Ascending aorta (tissue), 2 donors: Measurements from ENCODE around the gene FN1. TPM values are rescaled to one million over a fixed set of nuclear protein-coding genes. Genes with fewer than 3 reads are reported as not detected.

Experiments
- DNase-seq, 2 donors: peaks; one replicate each; pipeline ENCODE4 v3.0.0-alpha.2; 2019; ENCODE audit warnings: low spot score in 2 of 2
- H3K27ac ChIP-seq, 2 donors: fragments of 200-600 bp; sonication (generic); one replicate each; pipeline ENCODE4 v1.5.1; 2016 to 2017; ENCODE audit warnings: mild to moderate bottlenecking in 1 of 2
- H3K27me3 ChIP-seq: fragments of 200-600 bp; sonication (generic); one replicate; pipeline ENCODE4 v1.5.1; 2017
- H3K36me3 ChIP-seq, 2 donors: fragments of 200-600 bp; sonication (generic); one replicate each; pipeline ENCODE4 v1.5.1; 2016
- H3K4me1 ChIP-seq, 2 donors: fragments of 200-600 bp; sonication (generic); one replicate each; pipeline ENCODE4 v1.5.1; 2016 to 2017; ENCODE audit warnings: mild to moderate bottlenecking in 1 of 2
- H3K4me3 ChIP-seq, 2 donors: fragments of 200-600 bp; sonication (generic); one replicate each; pipeline ENCODE4 v1.5.1; 2016 to 2017; ENCODE audit warnings: mild to moderate bottlenecking in 1 of 2
- H3K9me3 ChIP-seq, 2 donors: fragments of 200-600 bp; sonication (generic); one replicate each; pipeline ENCODE4 v1.5.1; 2016
- CTCF ChIP-seq, 3 experiments: fragments of 200-600 bp in 2 of 3; fragments of 450-650 bp in 1 of 3; sonication (generic) in 2 of 3; IDR thresholded peaks; one replicate each; pipeline ENCODE4 v1.5.1; 2016 to 2019; ENCODE audit warnings: antibody characterized with exemption in 3 of 3, mild to moderate bottlenecking in 1 of 3, moderate library complexity in 1 of 3
- intact Hi-C: fragments of 100-400 bp; cut with DNase I; formaldehyde crosslinking; loops from one replicate; pipeline ENCODE4 v1.15.1; 2023
- total RNA-seq: library from RNA; depleted of rRNA; stranded (reverse); fragments of >200 nt; gene quantifications from one replicate; pipeline ENCODE4 v1.1.0, GENCODE V29; 2016

Gene FN1
- total RNA-seq, 1 donor from 2014 or later: 5,098 TPM

- no peaks in the 10 kb centered on the region for H3K27me3 ChIP-seq
- peaks cover 0 to 14% of the 10 kb centered on the region in 2 donors for H3K4me1 ChIP-seq
- intact Hi-C loops: no loop called here
- H3K4me3 ChIP-seq: no peak overlapping the region
- DNase-seq: no peak
- no peak for TF ChIP-seq CTCF (IDR thresholded peaks at IDR 0.05)
- H3K36me3 ChIP-seq: peaks cover 64 to 92% of the 10 kb centered on the region in 2 donors
- H3K9me3 ChIP-seq: no peaks in the 10 kb centered on the region
- H3K27ac ChIP-seq: peak overlapping the region in 1 of 2 donors; percentile 57
These were observed 33.9 kb downstream of the FN1 start for GRCh38 chr2:215401896-215402379.

GRCh38 chr2:215399067-215399716, 36.7 kb downstream of the FN1 start:
- no peak for DNase-seq
- peaks cover 0 to 17% of the 10 kb centered on the region in 2 donors for H3K4me1 ChIP-seq
- intact Hi-C loops: no loop called here
- H3K4me3 ChIP-seq: no peak overlapping the region
- H3K36me3 ChIP-seq: peaks cover 56 to 90% of the 10 kb centered on the region in 2 donors
- TF ChIP-seq CTCF (IDR thresholded peaks at IDR 0.05): no peak
- H3K27me3 ChIP-seq: no peaks in the 10 kb centered on the region
- no peak overlapping the region for H3K27ac ChIP-seq
- H3K9me3 ChIP-seq: no peaks in the 10 kb centered on the region

GRCh38 chr2:215397632-215398341, 38.1 kb downstream of the FN1 start:
- no peak for TF ChIP-seq CTCF (IDR thresholded peaks at IDR 0.05)
- no peaks in the 10 kb centered on the region for H3K9me3 ChIP-seq
- no peak for DNase-seq
- H3K27ac ChIP-seq: peak overlapping the region; percentile 7 to 50
- H3K4me1 ChIP-seq: peaks cover 0 to 17% of the 10 kb centered on the region in 2 donors
- no peaks in the 10 kb centered on the region for H3K27me3 ChIP-seq
- intact Hi-C loops: no loop called here
- no peak overlapping the region for H3K4me3 ChIP-seq
- peaks cover 60 to 90% of the 10 kb centered on the region in 2 donors for H3K36me3 ChIP-seq

GRCh38 chr2:215396595-215397313, 39.1 kb downstream of the FN1 start:
- no peaks in the 10 kb centered on the region for H3K27me3 ChIP-seq
- H3K4me3 ChIP-seq: no peak overlapping the region
- peak overlapping the region in 1 of 2 donors; percentile 50 for H3K27ac ChIP-seq
- no peak for DNase-seq
- peaks cover 68 to 90% of the 10 kb centered on the region in 2 donors for H3K36me3 ChIP-seq
- TF ChIP-seq CTCF (IDR thresholded peaks at IDR 0.05): no peak
- no peaks in the 10 kb centered on the region for H3K9me3 ChIP-seq
- intact Hi-C loops: no loop called here
- H3K4me1 ChIP-seq: peaks cover 0 to 17% of the 10 kb centered on the region in 2 donors

GRCh38 chr2:215395687-215396460, 40.0 kb downstream of the FN1 start:
- Histone ChIP-seq H3K27ac (peak overlapping the region in 1 of 2 donors; percentile 17), H3K4me1 (peaks cover 0 to 17% of the 10 kb centered on the region in 2 donors), H3K4me3 (no peak overlapping the region), H3K36me3 (peaks cover 75 to 94% of the 10 kb centered on the region in 2 donors), H3K9me3 (no peaks in the 10 kb centered on the region), H3K27me3 (no peaks in the 10 kb centered on the region)
- DNase-seq: no peak
- no peak for TF ChIP-seq CTCF (IDR thresholded peaks at IDR 0.05)
- intact Hi-C loops: no loop called here
